Testis (tissue), 2 donors: Measurements from ENCODE around the gene CAPN12.

Source experiments
- POLR2A ChIP-seq: fragments of 450-650 bp; IDR thresholded peaks from one replicate; pipeline ENCODE4 v1.6.1; 2017; ENCODE audit warnings: antibody characterized with exemption, mild to moderate bottlenecking, moderate library complexity
- TF ChIP-seq, protein P1 (sequence below), 3 experiments: fragments of 450-650 bp in 2 of 3; fragments of 200-600 bp in 1 of 3; sonication (generic) in 1 of 3; IDR thresholded peaks; one replicate each; pipeline ENCODE4 v1.5.1; 2016 to 2019; ENCODE audit warnings: antibody characterized with exemption in 3 of 3, mild to moderate bottlenecking in 2 of 3, moderate library complexity in 1 of 3

DNA sequence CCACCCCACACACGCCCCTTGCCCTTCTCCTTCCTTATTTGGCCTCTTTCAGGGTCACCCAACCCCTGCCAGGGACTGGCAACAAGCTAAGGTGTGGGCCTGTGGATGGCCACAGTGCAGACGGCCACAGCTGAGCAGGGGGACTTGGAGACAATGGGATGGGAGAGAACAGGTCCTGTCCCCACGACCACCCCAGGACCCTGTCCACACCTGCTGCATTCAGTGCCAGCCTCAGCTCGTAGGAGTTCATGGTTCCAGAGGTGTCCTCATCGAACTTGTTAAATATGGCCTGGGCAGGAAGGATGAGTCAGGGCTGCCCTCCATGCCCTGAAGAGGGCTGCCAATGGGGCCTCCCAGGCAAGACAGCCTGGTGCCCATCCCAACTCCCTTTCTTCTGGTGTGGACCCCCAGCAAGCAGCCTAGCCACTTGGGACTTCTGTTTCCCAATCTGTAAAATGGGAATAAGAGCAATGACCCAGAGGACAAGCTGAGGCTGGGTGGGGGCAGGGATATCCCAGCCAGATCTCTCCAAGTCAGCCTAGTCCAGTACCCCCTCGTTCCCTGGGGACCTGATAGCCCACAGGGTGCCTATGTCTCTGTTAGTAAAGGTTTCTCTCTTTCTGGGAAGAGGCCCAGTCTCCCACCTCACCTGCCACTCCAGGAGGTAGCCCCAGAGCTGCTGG lies 10.6 kb downstream of the CAPN12 start:
- TF ChIP-seq POLR2A, result no peak
- TF ChIP-seq, protein P1, sequence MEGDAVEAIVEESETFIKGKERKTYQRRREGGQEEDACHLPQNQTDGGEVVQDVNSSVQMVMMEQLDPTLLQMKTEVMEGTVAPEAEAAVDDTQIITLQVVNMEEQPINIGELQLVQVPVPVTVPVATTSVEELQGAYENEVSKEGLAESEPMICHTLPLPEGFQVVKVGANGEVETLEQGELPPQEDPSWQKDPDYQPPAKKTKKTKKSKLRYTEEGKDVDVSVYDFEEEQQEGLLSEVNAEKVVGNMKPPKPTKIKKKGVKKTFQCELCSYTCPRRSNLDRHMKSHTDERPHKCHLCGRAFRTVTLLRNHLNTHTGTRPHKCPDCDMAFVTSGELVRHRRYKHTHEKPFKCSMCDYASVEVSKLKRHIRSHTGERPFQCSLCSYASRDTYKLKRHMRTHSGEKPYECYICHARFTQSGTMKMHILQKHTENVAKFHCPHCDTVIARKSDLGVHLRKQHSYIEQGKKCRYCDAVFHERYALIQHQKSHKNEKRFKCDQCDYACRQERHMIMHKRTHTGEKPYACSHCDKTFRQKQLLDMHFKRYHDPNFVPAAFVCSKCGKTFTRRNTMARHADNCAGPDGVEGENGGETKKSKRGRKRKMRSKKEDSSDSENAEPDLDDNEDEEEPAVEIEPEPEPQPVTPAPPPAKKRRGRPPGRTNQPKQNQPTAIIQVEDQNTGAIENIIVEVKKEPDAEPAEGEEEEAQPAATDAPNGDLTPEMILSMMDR (IDR thresholded peaks at IDR 0.05), result no peak
